ENCODE results near the gene POFUT1.

- peak; percentile 53 for TF ChIP-seq POLR2A (IDR thresholded peaks at IDR 0.05)
- no peak for TF ChIP-seq CTCF (IDR thresholded peaks at IDR 0.05)
These were observed 69.9 kb downstream of the POFUT1 start, which contains the start of gene KIF3B for GRCh38 chr20:32277361-32278198.
